Measurements from ENCODE around the gene ZFYVE28.

- TF ChIP-seq POLR2A (IDR thresholded peaks at IDR 0.05), result no peak
- no peak for TF ChIP-seq CTCF (IDR thresholded peaks at IDR 0.05)
- no peak for TF ChIP-seq EP300 (IDR thresholded peaks at IDR 0.05; ENCODE audit: low read depth)
Measured at GRCh38 chr4:2339458-2340271, 78.8 kb downstream of the ZFYVE28 start.
